ENCODE measurements around the gene PRDX2. TPM values are rescaled to one million over a fixed set of nuclear protein-coding genes. Genes with fewer than 3 reads are reported as not detected.

Gene PRDX2
- total RNA-seq, 4 donors from 2014 or later = 357 to 551 (median 406) TPM

DNA sequence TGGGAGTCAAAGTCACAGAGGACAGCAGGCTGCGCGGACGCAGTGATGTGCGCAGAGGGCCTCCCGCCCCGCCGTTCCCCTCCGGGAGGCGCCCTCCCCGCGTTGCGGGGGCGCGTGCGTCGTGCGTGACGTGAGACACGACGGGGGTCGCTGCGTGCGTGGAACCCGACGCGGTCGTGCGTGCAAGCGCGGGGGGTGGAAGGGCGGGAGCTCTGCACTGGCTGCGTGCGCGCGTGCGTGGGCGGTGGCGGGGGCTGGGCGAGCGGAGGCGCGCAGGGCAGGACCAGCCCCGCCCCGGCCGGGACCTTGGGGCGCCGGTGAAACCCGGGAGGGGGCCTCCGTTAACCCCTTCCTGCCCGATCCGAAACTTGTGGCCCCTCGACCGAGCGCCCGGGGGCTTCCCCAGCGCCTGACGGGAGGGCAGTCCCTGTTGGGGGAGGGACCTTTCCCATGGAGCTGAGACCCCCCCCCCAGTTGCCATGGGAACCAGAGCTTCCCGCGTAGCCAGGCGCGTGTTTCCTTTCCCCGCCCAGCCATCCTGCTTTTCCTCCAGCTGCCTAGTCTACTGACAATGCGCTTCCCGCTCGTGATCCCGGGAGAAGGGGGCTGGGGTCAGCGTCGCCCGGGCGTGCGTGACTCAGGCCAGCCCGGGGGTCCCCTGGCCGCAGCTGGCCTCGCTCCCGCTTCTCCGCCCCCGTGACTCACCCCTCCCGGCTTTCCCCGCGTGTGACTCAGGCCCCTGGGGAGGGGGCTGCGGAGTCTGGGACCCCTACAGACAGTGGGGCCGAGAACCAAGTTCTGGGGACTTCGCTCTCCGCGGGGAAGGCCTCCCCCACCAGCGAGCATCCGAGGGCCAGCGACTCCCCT, 18.9 kb downstream of the PRDX2 start:
- intact Hi-C loops (cut with DNase I; ENCODE audit: low total_unique reads) = no loop called here
- in situ Hi-C loops (cut with MboI; ENCODE audit: low sequenced_read_pairs in 4 of 4) = no loop called here
- DNase-seq (peak; percentile 60 to 74), ATAC-seq (peak; percentile 16 to 34)
- peak; percentile 29 to 32 for TF ChIP-seq POLR2A (IDR thresholded peaks at IDR 0.05)
- TF ChIP-seq, protein P1, sequence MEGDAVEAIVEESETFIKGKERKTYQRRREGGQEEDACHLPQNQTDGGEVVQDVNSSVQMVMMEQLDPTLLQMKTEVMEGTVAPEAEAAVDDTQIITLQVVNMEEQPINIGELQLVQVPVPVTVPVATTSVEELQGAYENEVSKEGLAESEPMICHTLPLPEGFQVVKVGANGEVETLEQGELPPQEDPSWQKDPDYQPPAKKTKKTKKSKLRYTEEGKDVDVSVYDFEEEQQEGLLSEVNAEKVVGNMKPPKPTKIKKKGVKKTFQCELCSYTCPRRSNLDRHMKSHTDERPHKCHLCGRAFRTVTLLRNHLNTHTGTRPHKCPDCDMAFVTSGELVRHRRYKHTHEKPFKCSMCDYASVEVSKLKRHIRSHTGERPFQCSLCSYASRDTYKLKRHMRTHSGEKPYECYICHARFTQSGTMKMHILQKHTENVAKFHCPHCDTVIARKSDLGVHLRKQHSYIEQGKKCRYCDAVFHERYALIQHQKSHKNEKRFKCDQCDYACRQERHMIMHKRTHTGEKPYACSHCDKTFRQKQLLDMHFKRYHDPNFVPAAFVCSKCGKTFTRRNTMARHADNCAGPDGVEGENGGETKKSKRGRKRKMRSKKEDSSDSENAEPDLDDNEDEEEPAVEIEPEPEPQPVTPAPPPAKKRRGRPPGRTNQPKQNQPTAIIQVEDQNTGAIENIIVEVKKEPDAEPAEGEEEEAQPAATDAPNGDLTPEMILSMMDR (IDR thresholded peaks at IDR 0.05 in 4 of 5, conservative IDR thresholded peaks at IDR 0.05 in 1 of 5) = no peak
- Histone ChIP-seq H3K4me1 (peaks cover 37 to 61% of the 10 kb centered on the region in 2 donors), H3K4me3 (peak overlapping the region; percentile 52 to 65 (median 56)), H3K9me3 (no peaks in the 10 kb centered on the region), H3K27me3 (no peaks in the 10 kb centered on the region), H3K27ac (peak overlapping the region; percentile 99 to 100 (median 100)), H3K36me3 (no peaks in the 10 kb centered on the region)

DNA sequence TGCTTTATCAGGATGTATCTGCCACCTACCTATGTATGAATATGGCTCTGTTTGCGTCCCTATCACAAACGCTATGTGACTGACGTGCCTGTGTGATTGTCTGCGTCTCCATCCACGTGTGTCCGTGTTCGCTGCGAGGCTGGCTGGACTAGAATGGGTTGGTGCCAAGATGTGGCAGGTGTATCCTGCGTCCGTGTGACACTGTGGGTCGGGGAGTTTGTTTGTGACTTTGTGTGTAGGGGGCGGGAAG, 19.5 kb downstream of the PRDX2 start:
- Histone ChIP-seq H3K4me1 (peaks cover 41 to 61% of the 10 kb centered on the region in 2 donors), H3K4me3 (peak overlapping the region; percentile 52 to 65 (median 56)), H3K9me3 (no peaks in the 10 kb centered on the region), H3K27ac (peak overlapping the region; percentile 99 to 100 (median 100)), H3K27me3 (no peaks in the 10 kb centered on the region), H3K36me3 (no peaks in the 10 kb centered on the region)
- no peak for DNase-seq
- in situ Hi-C loops (cut with MboI; ENCODE audit: low sequenced_read_pairs in 4 of 4) = no loop called here
- intact Hi-C loops (cut with DNase I; ENCODE audit: low total_unique reads) = no loop called here
- peak; percentile 11 to 33 for ATAC-seq
- TF ChIP-seq, protein P1 (IDR thresholded peaks at IDR 0.05 in 4 of 5, conservative IDR thresholded peaks at IDR 0.05 in 1 of 5) = no peak
- peak in 1 of 2 donors; percentile 47 for TF ChIP-seq POLR2A (IDR thresholded peaks at IDR 0.05)

- H3K27me3 ChIP-seq = no peaks in the 10 kb centered on the region
- peak overlapping the region in 2 of 4 donors; percentile 58 to 65 for H3K4me3 ChIP-seq
- peak overlapping the region; percentile 87 to 94 (median 92) for H3K27ac ChIP-seq
- peak in 1 of 2 donors; percentile 8 for TF ChIP-seq POLR2A (IDR thresholded peaks at IDR 0.05)
- TF ChIP-seq, protein P1 (IDR thresholded peaks at IDR 0.05 in 4 of 5, conservative IDR thresholded peaks at IDR 0.05 in 1 of 5) = no peak
- intact Hi-C loops (cut with DNase I; ENCODE audit: low total_unique reads) = loop anchor here (10.0 kb wide), 1 partner anchor 1785 kb away; no protein-coding TSS in a partner anchor
- no peaks in the 10 kb centered on the region for H3K9me3 ChIP-seq
- in situ Hi-C loops (cut with MboI; ENCODE audit: low sequenced_read_pairs in 4 of 4) = no loop called here
- no peak for ATAC-seq
- no peaks in the 10 kb centered on the region for H3K36me3 ChIP-seq
- peaks cover 35 to 56% of the 10 kb centered on the region in 2 donors for H3K4me1 ChIP-seq
- DNase-seq = peak in 1 of 2 donors; percentile 50
Observed at GRCh38 chr19:12779162-12779993, 22.2 kb downstream of the PRDX2 start.

GRCh38 chr19:12778905-12779161, 22.8 kb downstream of the PRDX2 start:
- intact Hi-C loops (cut with DNase I; ENCODE audit: low total_unique reads) = loop anchor here (1.0 to 10.0 kb wide), 2 partner anchors 17 to 1786 kb away; no protein-coding TSS in a partner anchor

More at GRCh38 chr19:12778905-12779161, 22.8 kb downstream of the PRDX2 start:
- ATAC-seq (no peak), DNase-seq (no peak)
- H3K9me3 ChIP-seq = no peaks in the 10 kb centered on the region
- H3K4me1 ChIP-seq = peaks cover 35 to 56% of the 10 kb centered on the region in 2 donors
- TF ChIP-seq, protein P1 (IDR thresholded peaks at IDR 0.05 in 4 of 5, conservative IDR thresholded peaks at IDR 0.05 in 1 of 5) = no peak
- TF ChIP-seq POLR2A (IDR thresholded peaks at IDR 0.05) = no peak
- peak overlapping the region in 3 of 4 donors; percentile 58 to 74 (median 65) for H3K4me3 ChIP-seq
- no peaks in the 10 kb centered on the region for H3K27me3 ChIP-seq
- in situ Hi-C loops (cut with MboI; ENCODE audit: low sequenced_read_pairs in 4 of 4) = no loop called here
- no peaks in the 10 kb centered on the region for H3K36me3 ChIP-seq
- H3K27ac ChIP-seq = peak overlapping the region; percentile 87 to 94 (median 92)

Data from gastrocnemius medialis (tissue), 4 donors.